Ovary (tissue), 3 donors: ENCODE results near the gene ZCCHC14.

Experiments
- EP300 ChIP-seq: sonication (generic); formaldehyde crosslinking; IDR thresholded peaks from one replicate; pipeline ENCODE4 v1.6.1; 2017; ENCODE audit warnings: antibody characterized with exemption
- POLR2A ChIP-seq: fragments of 450-650 bp; IDR thresholded peaks from one replicate; pipeline ENCODE4 v1.6.1; 2017; ENCODE audit warnings: antibody characterized with exemption, mild to moderate bottlenecking, moderate library complexity
- TF ChIP-seq, protein P1 (sequence below), 3 donors: fragments of 450-650 bp in 2 of 3; fragments of 200-600 bp in 1 of 3; IDR thresholded peaks; one replicate each; pipeline versions ENCODE4 v1.5.1 to v1.8.0; 2016 to 2022; ENCODE audit warnings: antibody characterized with exemption in 3 of 3, mild to moderate bottlenecking in 1 of 3
- donor health status: DM: no; HTN: no; CAD: no.

DNA sequence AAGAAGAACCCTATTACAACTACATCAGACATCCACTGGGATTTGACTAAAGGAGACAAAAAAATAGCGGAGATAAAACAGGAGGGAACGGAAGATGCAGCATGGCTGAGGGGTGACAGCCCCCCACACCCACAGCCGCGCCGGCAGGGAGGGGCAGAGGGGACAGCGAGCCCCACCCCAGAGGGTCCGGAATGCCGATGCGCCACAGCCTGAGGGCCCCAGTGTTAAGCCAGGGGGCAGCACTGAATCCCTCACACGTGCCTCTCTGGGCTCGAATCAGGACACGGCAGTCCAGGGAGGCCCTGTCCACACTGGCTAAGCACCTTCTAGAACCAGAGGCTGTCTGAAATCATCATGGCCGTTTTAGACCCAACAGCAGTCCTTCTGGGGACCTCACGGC, 81.9 kb downstream of the ZCCHC14 start:
- no peak for TF ChIP-seq POLR2A
- TF ChIP-seq, protein P1, sequence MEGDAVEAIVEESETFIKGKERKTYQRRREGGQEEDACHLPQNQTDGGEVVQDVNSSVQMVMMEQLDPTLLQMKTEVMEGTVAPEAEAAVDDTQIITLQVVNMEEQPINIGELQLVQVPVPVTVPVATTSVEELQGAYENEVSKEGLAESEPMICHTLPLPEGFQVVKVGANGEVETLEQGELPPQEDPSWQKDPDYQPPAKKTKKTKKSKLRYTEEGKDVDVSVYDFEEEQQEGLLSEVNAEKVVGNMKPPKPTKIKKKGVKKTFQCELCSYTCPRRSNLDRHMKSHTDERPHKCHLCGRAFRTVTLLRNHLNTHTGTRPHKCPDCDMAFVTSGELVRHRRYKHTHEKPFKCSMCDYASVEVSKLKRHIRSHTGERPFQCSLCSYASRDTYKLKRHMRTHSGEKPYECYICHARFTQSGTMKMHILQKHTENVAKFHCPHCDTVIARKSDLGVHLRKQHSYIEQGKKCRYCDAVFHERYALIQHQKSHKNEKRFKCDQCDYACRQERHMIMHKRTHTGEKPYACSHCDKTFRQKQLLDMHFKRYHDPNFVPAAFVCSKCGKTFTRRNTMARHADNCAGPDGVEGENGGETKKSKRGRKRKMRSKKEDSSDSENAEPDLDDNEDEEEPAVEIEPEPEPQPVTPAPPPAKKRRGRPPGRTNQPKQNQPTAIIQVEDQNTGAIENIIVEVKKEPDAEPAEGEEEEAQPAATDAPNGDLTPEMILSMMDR (IDR thresholded peaks at IDR 0.05): no peak
- TF ChIP-seq EP300: no peak
